ENCODE measurements around the gene PSMA2. TPM values are rescaled to one million over a fixed set of nuclear protein-coding genes. Genes with fewer than 3 reads are reported as not detected.

The PSMA2 gene
- total RNA-seq (2014; rRNA removed; shearing (Covaris generic)) = 178 and 199 TPM in 2 replicates

- Histone ChIP-seq H3K4me1 (no peaks in the 10 kb centered on the region), H3K4me3 (peak within 1 kb of the TSS; percentile 89), H3K27ac (peak within 1 kb of the TSS; percentile 67), H3K27me3 (no peaks in the 10 kb centered on the region), H3K9me3 (replicated peaks) (no peaks in the 10 kb centered on the region), H3K36me3 (peaks cover 36% of the 10 kb centered on the region)
- peak; percentile 97 to 99 for DNase-seq
These were observed at the start of gene PSMA2, which contains the start of gene MRPL32 for GRCh38 chr7:42931834-42932651. Gene PSMA2 (minus strand): TSS chr7:42932174. CDS start chr7:42932158, 16 bp downstream. Gene MRPL32 (plus strand): TSS chr7:42932376. CDS start chr7:42932387, 11 bp downstream.

GRCh38 chr7:42981601-42982000, 49.6 kb upstream of the PSMA2 start:
- H3K27ac ChIP-seq = no peak overlapping the region
- H3K36me3 ChIP-seq = no peaks in the 10 kb centered on the region
- no peak overlapping the region for H3K4me3 ChIP-seq
- 0 out of 2 replicates have a peak, but pooled peaks cover 2% of the 10 kb centered on the region for H3K27me3 ChIP-seq
- no peak for DNase-seq
- H3K9me3 ChIP-seq (replicated peaks) = no peaks in the 10 kb centered on the region
- no peaks in the 10 kb centered on the region for H3K4me1 ChIP-seq

- no peaks in the 10 kb centered on the region for H3K4me1 ChIP-seq
- H3K4me3 ChIP-seq = no peak overlapping the region
- H3K36me3 ChIP-seq = no peaks in the 10 kb centered on the region
- H3K27ac ChIP-seq = no peak overlapping the region
- H3K27me3 ChIP-seq = no peaks in the 10 kb centered on the region
- no peak for DNase-seq
- no peaks in the 10 kb centered on the region for H3K9me3 ChIP-seq (replicated peaks)
These were observed 48.5 kb upstream of the PSMA2 start for GRCh38 chr7:42980514-42980913.

GRCh38 chr7:42980084-42980483, 48.1 kb upstream of the PSMA2 start:
- Histone ChIP-seq H3K4me3 (no peak overlapping the region), H3K36me3 (no peaks in the 10 kb centered on the region), H3K4me1 (no peaks in the 10 kb centered on the region), H3K27me3 (no peaks in the 10 kb centered on the region), H3K27ac (no peak overlapping the region), H3K9me3 (replicated peaks) (no peaks in the 10 kb centered on the region)
- DNase-seq = no peak

- no peak for DNase-seq
- no peak overlapping the region for H3K27ac ChIP-seq
- no peak overlapping the region for H3K4me3 ChIP-seq
- H3K9me3 ChIP-seq (replicated peaks) = no peaks in the 10 kb centered on the region
- H3K4me1 ChIP-seq = no peaks in the 10 kb centered on the region
- no peaks in the 10 kb centered on the region for H3K36me3 ChIP-seq
- no peaks in the 10 kb centered on the region for H3K27me3 ChIP-seq
These were observed 46.5 kb upstream of the PSMA2 start for GRCh38 chr7:42978496-42978895.

- Histone ChIP-seq H3K27ac (no peak overlapping the region), H3K36me3 (no peaks in the 10 kb centered on the region), H3K27me3 (no peaks in the 10 kb centered on the region), H3K9me3 (replicated peaks) (no peaks in the 10 kb centered on the region), H3K4me1 (no peaks in the 10 kb centered on the region), H3K4me3 (no peak overlapping the region)
- no peak for DNase-seq
These were observed 44.4 kb upstream of the PSMA2 start for GRCh38 chr7:42976371-42976770.

- no peak overlapping the region for H3K4me3 ChIP-seq
- no peaks in the 10 kb centered on the region for H3K4me1 ChIP-seq
- no peak overlapping the region for H3K27ac ChIP-seq
- peak in 1 of 2 experiments; percentile 34 for DNase-seq
- no peaks in the 10 kb centered on the region for H3K36me3 ChIP-seq
- H3K27me3 ChIP-seq = no peaks in the 10 kb centered on the region
- H3K9me3 ChIP-seq (replicated peaks) = no peaks in the 10 kb centered on the region
These were observed 40.9 kb upstream of the PSMA2 start for GRCh38 chr7:42972699-42973500.

GRCh38 chr7:42967391-42967790, 35.4 kb upstream of the PSMA2 start:
- H3K27me3 ChIP-seq = 0 out of 2 replicates have a peak, but pooled peaks cover 4% of the 10 kb centered on the region
- no peaks in the 10 kb centered on the region for H3K4me1 ChIP-seq
- DNase-seq = no peak
- H3K27ac ChIP-seq = no peak overlapping the region
- H3K9me3 ChIP-seq (replicated peaks) = no peaks in the 10 kb centered on the region
- H3K4me3 ChIP-seq = no peak overlapping the region
- no peaks in the 10 kb centered on the region for H3K36me3 ChIP-seq

GRCh38 chr7:42964849-42965805, 33.2 kb upstream of the PSMA2 start:
- no peak overlapping the region for H3K27ac ChIP-seq
- no peaks in the 10 kb centered on the region for H3K36me3 ChIP-seq
- no peak overlapping the region for H3K4me3 ChIP-seq
- H3K4me1 ChIP-seq = no peaks in the 10 kb centered on the region
- no peaks in the 10 kb centered on the region for H3K9me3 ChIP-seq (replicated peaks)
- H3K27me3 ChIP-seq = 0 out of 2 replicates have a peak, but pooled peaks cover 4% of the 10 kb centered on the region
- DNase-seq = no peak

- DNase-seq = no peak
- H3K9me3 ChIP-seq (replicated peaks) = no peaks in the 10 kb centered on the region
- 0 out of 2 replicates have a peak, but pooled peaks cover 4% of the 10 kb centered on the region for H3K27me3 ChIP-seq
- no peaks in the 10 kb centered on the region for H3K36me3 ChIP-seq
- no peak overlapping the region for H3K27ac ChIP-seq
- no peaks in the 10 kb centered on the region for H3K4me1 ChIP-seq
- no peak overlapping the region for H3K4me3 ChIP-seq
These were observed 32.3 kb upstream of the PSMA2 start for GRCh38 chr7:42964293-42964692.

- no peak for DNase-seq
- H3K4me1 ChIP-seq = no peaks in the 10 kb centered on the region
These were observed 29.2 kb upstream of the PSMA2 start for GRCh38 chr7:42961170-42961569.

GRCh38 chr7:42960762-42961161, 28.8 kb upstream of the PSMA2 start:
- Histone ChIP-seq H3K27ac (no peak overlapping the region), H3K4me1 (no peaks in the 10 kb centered on the region), H3K27me3 (0 out of 2 replicates have a peak, but pooled peaks cover 4% of the 10 kb centered on the region), H3K36me3 (no peaks in the 10 kb centered on the region), H3K4me3 (no peak overlapping the region), H3K9me3 (replicated peaks) (no peaks in the 10 kb centered on the region)
- no peak for DNase-seq

More at GRCh38 chr7:42961170-42961569, 29.2 kb upstream of the PSMA2 start:
- H3K9me3 ChIP-seq (replicated peaks) = no peaks in the 10 kb centered on the region
- no peaks in the 10 kb centered on the region for H3K36me3 ChIP-seq
- no peak overlapping the region for H3K27ac ChIP-seq
- H3K4me3 ChIP-seq = no peak overlapping the region
- H3K27me3 ChIP-seq = 0 out of 2 replicates have a peak, but pooled peaks cover 4% of the 10 kb centered on the region

- DNase-seq = peak in 1 of 2 experiments; percentile 32
- Histone ChIP-seq H3K36me3 (no peaks in the 10 kb centered on the region), H3K27ac (no peak overlapping the region), H3K27me3 (0 out of 2 replicates have a peak, but pooled peaks cover 4% of the 10 kb centered on the region), H3K4me3 (no peak overlapping the region), H3K4me1 (no peaks in the 10 kb centered on the region), H3K9me3 (replicated peaks) (no peaks in the 10 kb centered on the region)
These were observed 27.6 kb upstream of the PSMA2 start for GRCh38 chr7:42959549-42959948.

- Histone ChIP-seq H3K27ac (no peak overlapping the region), H3K4me1 (no peaks in the 10 kb centered on the region), H3K36me3 (no peaks in the 10 kb centered on the region), H3K4me3 (no peak overlapping the region), H3K9me3 (replicated peaks) (no peaks in the 10 kb centered on the region), H3K27me3 (no peaks in the 10 kb centered on the region)
- DNase-seq = no peak
These were observed 24.1 kb upstream of the PSMA2 start for GRCh38 chr7:42956062-42956461.

All from SJCRH30 (cell line).